OCI-LY1 (cell line): ENCODE data around the gene MYH7B.

Source experiments
- H2AFZ ChIP-seq: fragments of 200-600 bp; sonication (generic), shearing (Covaris generic); 2 replicates; pipeline ENCODE4 v1.6.0; 2014; ENCODE audit warnings: antibody characterized with exemption, mild to moderate bottlenecking, low read length
- H3F3A ChIP-seq: fragments of 200-600 bp; sonication (generic), shearing (Covaris generic); 2 replicates; pipeline ENCODE4 v1.6.0; 2014; ENCODE audit warnings: mild to moderate bottlenecking, antibody characterized with exemption, low read length, moderate library complexity; ENCODE audit not compliant: insufficient read depth
- H3K27ac ChIP-seq: fragments of 200-600 bp; sonication (generic); 2 replicates; pipeline ENCODE4 v1.5.1; 2014; ENCODE audit warnings: low read length, mixed run types, mild to moderate bottlenecking, low read depth; ENCODE audit not compliant: poor library complexity, severe bottlenecking
- H3K27me3 ChIP-seq: fragments of 200-600 bp; sonication (generic); 2 replicates; pipeline ENCODE4 v1.6.0; 2014; ENCODE audit warnings: antibody characterized with exemption, mild to moderate bottlenecking, low read length, moderate library complexity; ENCODE audit not compliant: insufficient read depth
- H3K36me3 ChIP-seq: fragments of 200-600 bp; sonication (generic); 2 replicates; pipeline ENCODE4 v1.6.1; 2014; ENCODE audit warnings: mild to moderate bottlenecking, antibody characterized with exemption, low read length, moderate library complexity, mixed read lengths; ENCODE audit not compliant: insufficient read depth
- H3K4me1 ChIP-seq: fragments of 200-600 bp; sonication (generic); 2 replicates; pipeline ENCODE4 v1.5.1; 2014; ENCODE audit warnings: mild to moderate bottlenecking, low read length, moderate library complexity; ENCODE audit not compliant: insufficient read depth, severe bottlenecking
- H3K4me2 ChIP-seq: fragments of 200-600 bp; sonication (generic), shearing (Covaris generic); 2 replicates; pipeline ENCODE4 v1.6.1; 2014; ENCODE audit warnings: low read length
- H3K4me3 ChIP-seq: fragments of 200-600 bp; sonication (generic); 2 replicates; pipeline ENCODE4 v1.5.1; 2014; ENCODE audit warnings: low read length, low read depth, mild to moderate bottlenecking, mixed read lengths; ENCODE audit not compliant: poor library complexity, severe bottlenecking
- H3K79me2 ChIP-seq: fragments of 200-600 bp; shearing (Covaris generic); 2 replicates; pipeline ENCODE4 v1.6.1; 2016; ENCODE audit warnings: mixed run types, low read length, mixed read lengths; ENCODE audit not compliant: insufficient read depth
- H3K9ac ChIP-seq: fragments of 200-600 bp; sonication (generic), shearing (Covaris generic); 2 replicates; pipeline ENCODE4 v1.6.1; 2014; ENCODE audit warnings: mild to moderate bottlenecking, low read length, mixed read lengths
- H3K9me2 ChIP-seq: fragments of 200-600 bp; sonication (generic), shearing (Covaris generic); 2 replicates; pipeline ENCODE4 v1.6.1; 2014; ENCODE audit warnings: low read depth, mild to moderate bottlenecking, low read length, mixed read lengths
- H3K9me3 ChIP-seq: fragments of 200-600 bp; shearing (Covaris generic); 2 replicates; pipeline ENCODE4 v1.6.1; 2014; ENCODE audit warnings: low read length, mixed read lengths
- H4K20me1 ChIP-seq: fragments of 200-600 bp; sonication (generic), shearing (Covaris generic); 2 replicates; pipeline ENCODE4 v1.6.0; 2016; ENCODE audit warnings: mild to moderate bottlenecking, low read length; ENCODE audit not compliant: insufficient read depth
- CTCF ChIP-seq: fragments of 200-600 bp; sonication (generic), shearing (Covaris generic); IDR thresholded peaks from 2 replicates; pipeline ENCODE4 v1.5.1; 2017; ENCODE audit warnings: mild to moderate bottlenecking, antibody characterized with exemption, low read length, moderate library complexity, mixed read lengths
- EZH2 ChIP-seq: fragments of 200-600 bp; sonication (generic), shearing (Covaris generic); IDR thresholded peaks from 2 replicates; pipeline ENCODE4 v1.8.0; 2017; ENCODE audit warnings: borderline replicate concordance, mixed run types, mild to moderate bottlenecking, antibody characterized with exemption, low read length, moderate library complexity, mixed read lengths

The MYH7B gene

DNA sequence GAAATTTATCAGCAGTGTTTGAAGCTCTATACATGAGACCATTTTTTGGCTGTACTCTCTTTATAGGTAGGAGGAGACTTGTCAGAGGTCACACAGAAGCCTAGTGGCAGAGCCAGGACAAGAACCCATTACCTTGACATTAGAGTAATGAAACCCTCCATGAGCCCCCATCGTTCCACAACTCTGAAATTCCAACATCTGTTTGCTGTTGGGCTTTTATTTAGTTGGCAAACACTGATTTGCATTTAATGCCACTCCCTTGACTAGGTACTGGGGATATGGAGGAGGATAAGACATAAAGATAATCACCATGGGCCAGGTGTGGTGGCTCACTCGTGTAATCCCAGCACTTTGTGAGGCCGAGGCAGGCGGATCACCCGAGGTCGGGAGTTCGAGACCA lies 1.7 kb upstream of the MYH7B start:
- Histone ChIP-seq H2AFZ (no peak overlapping the region), H3K27me3 (no peaks in the 10 kb centered on the region), H3K79me2 (no peaks in the 10 kb centered on the region), H3K9me3 (peaks cover 8% of the 10 kb centered on the region), H3K4me3 (no peak overlapping the region), H3K27ac (no peak overlapping the region), H3K9ac (no peak overlapping the region), H3K36me3 (peaks cover 12% of the 10 kb centered on the region), H3K4me2 (no peak overlapping the region), H4K20me1 (no peaks in the 10 kb centered on the region), H3F3A (no peaks in the 10 kb centered on the region), H3K9me2 (no peaks in the 10 kb centered on the region), H3K4me1 (peaks cover 26% of the 10 kb centered on the region)
- no peak for TF ChIP-seq CTCF
- TF ChIP-seq EZH2, result no peak

DNA sequence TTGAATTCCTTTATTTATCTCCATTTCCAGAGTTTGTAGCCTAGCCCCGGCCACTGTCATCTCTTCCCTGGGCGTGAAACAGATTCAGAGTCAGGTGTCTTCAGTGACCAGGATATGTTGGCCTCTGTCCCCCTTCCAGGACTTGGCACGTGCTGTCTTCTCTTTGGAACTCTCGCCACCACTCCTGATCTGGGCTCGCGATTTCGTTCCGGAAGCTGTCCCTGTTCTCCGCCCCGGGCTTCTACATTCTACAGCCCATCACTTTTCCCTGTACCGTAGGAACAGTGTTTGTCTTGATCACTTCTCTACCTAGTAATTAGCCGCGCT lies 801 bp upstream of the MYH7B start:
- Histone ChIP-seq H3K4me3 (peak overlapping the region; percentile 78), H3F3A (no peaks in the 10 kb centered on the region), H3K4me1 (peaks cover 26% of the 10 kb centered on the region), H3K9me2 (no peaks in the 10 kb centered on the region), H4K20me1 (no peaks in the 10 kb centered on the region), H3K4me2 (peak overlapping the region; percentile 85), H3K27ac (peak overlapping the region; percentile 34), H3K27me3 (no peaks in the 10 kb centered on the region), H3K79me2 (no peaks in the 10 kb centered on the region), H2AFZ (peak overlapping the region; percentile 40), H3K36me3 (peaks cover 5% of the 10 kb centered on the region), H3K9me3 (peaks cover 8% of the 10 kb centered on the region), H3K9ac (peak overlapping the region; percentile 83)
- no peak for TF ChIP-seq EZH2
- no peak for TF ChIP-seq CTCF

DNA sequence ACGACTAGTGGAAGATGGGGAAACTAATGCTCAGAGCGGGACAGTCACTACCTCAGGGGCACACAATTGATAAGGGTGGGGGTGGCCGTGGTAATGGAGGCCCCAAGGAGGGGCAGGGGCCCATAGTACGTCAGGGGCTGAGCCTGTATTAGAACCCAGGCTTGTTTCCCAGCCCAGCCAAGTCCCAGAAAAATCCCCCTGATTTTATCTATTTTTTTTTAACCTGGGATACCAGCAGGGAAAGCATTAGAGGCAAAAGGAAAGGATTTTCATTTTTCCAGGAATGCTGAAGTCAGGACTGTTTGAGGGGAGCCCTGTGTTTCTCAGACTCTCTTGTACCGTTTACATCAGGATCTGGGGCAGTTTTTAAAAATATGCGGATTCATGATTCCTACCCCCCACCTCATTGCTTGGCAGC lies 382 bp downstream of the MYH7B start:
- H3K9me2 ChIP-seq, result no peaks in the 10 kb centered on the region
- no peaks in the 10 kb centered on the region for H3K27me3 ChIP-seq
- peak overlapping the region; percentile 78 for H3K4me3 ChIP-seq
- no peaks in the 10 kb centered on the region for H4K20me1 ChIP-seq
- H3F3A ChIP-seq, result no peaks in the 10 kb centered on the region
- H3K36me3 ChIP-seq, result no peaks in the 10 kb centered on the region; the same call in 1 of the 2 replicates
- peaks cover 8% of the 10 kb centered on the region for H3K9me3 ChIP-seq
- 0 out of 2 replicates have a peak overlapping the region, but pooled peaks have one; percentile 12 for H2AFZ ChIP-seq
- peak overlapping the region; percentile 83; the same call in 1 of the 2 replicates for H3K9ac ChIP-seq
- peaks cover 26% of the 10 kb centered on the region for H3K4me1 ChIP-seq
- no peak for TF ChIP-seq EZH2
- no peak; the same call in 1 of the 2 replicates for TF ChIP-seq CTCF
- no peaks in the 10 kb centered on the region for H3K79me2 ChIP-seq
- no peak overlapping the region for H3K27ac ChIP-seq
- peak overlapping the region; percentile 85 for H3K4me2 ChIP-seq
